A673 (cell line): ENCODE measurements around the gene SLC66A3. TPM values are rescaled to one million over a fixed set of nuclear protein-coding genes. Genes with fewer than 3 reads are reported as not detected.

Source experiments
- BruUV-seq: library from RNA; stranded (reverse); fragments of 400-500 nt; replicated peaks from 2 replicates; lab custom pipeline; 2021; lab: Mats Ljungman, UMichigan
- CTCF ChIA-PET: fragments of 300-600 bp; sonication (Branson Sonifier 250); formaldehyde crosslinking; loops from one replicate; lab custom pipeline; 2022; ENCODE audit warnings: antibody characterized with exemption; lab: Charles Lee
- POLR2A ChIA-PET: fragments of 300-600 bp; sonication (Branson Sonifier 250); formaldehyde crosslinking; loops from one replicate; lab custom pipeline; 2022; ENCODE audit warnings: antibody characterized with exemption; ENCODE audit not compliant: low non-redundant PET; lab: Charles Lee
- DNase-seq: peaks from one replicate; pipeline ENCODE4 v3.0.0-alpha.2; 2015; ENCODE audit warnings: low spot score
- H3K27ac ChIP-seq: fragments of 200-600 bp; sonication (generic); 2 replicates; pipeline ENCODE4 v1.5.1; 2016; ENCODE audit warnings: mixed run types, low read depth, mild to moderate bottlenecking, mixed read lengths, antibody characterized with exemption, low read length; ENCODE audit not compliant: poor library complexity, severe bottlenecking
- H3K27me3 ChIP-seq: fragments of 200-600 bp; sonication (generic); replicated peaks from 2 replicates; pipeline ENCODE4 v1.6.1; 2017; ENCODE audit warnings: mixed run types, low read depth, mild to moderate bottlenecking, mixed read lengths, antibody characterized with exemption, low read length; ENCODE audit not compliant: insufficient read depth, poor library complexity
- H3K36me3 ChIP-seq: fragments of 200-600 bp; sonication (generic); 2 replicates; pipeline ENCODE4 v1.6.1; 2016; ENCODE audit warnings: mixed run types, mild to moderate bottlenecking, mixed read lengths, antibody characterized with exemption, low read length; ENCODE audit not compliant: insufficient read depth, poor library complexity, severe bottlenecking
- H3K4me1 ChIP-seq: fragments of 200-600 bp; sonication (generic); 2 replicates; pipeline ENCODE4 v1.6.1; 2017; ENCODE audit warnings: mixed run types, mild to moderate bottlenecking, mixed read lengths, antibody characterized with exemption, low read length; ENCODE audit not compliant: insufficient read depth, poor library complexity, severe bottlenecking
- H3K4me3 ChIP-seq: fragments of 200-600 bp; sonication (generic); 2 replicates; pipeline ENCODE4 v1.5.1; 2016; ENCODE audit warnings: low read depth, mixed run types, mild to moderate bottlenecking, mixed read lengths, low read length; ENCODE audit not compliant: poor library complexity, severe bottlenecking
- H3K9me3 ChIP-seq: fragments of 200-600 bp; sonication (generic); 2 replicates; pipeline ENCODE4 v1.6.1; 2016; ENCODE audit warnings: mixed run types, low read depth, mild to moderate bottlenecking, mixed read lengths, antibody characterized with exemption, low read length; ENCODE audit not compliant: poor library complexity, severe bottlenecking
- EZH2 ChIP-seq: fragments of 200-600 bp; sonication (generic); IDR thresholded peaks from 2 replicates; pipeline ENCODE4 v1.6.1; 2017; ENCODE audit warnings: borderline replicate concordance, low read depth, mild to moderate bottlenecking, mixed read lengths, antibody characterized with exemption, low read length; ENCODE audit not compliant: poor library complexity, severe bottlenecking
- intact Hi-C: fragments of 100-400 bp; cut with micrococcal nuclease; formaldehyde crosslinking; loops from one replicate; pipeline ENCODE4 v1.10.0; 2022; ENCODE audit not compliant: unreplicated experiment
- total RNA-seq: library from RNA; stranded (reverse); gene quantifications from 2 replicates; pipeline ENCODE4 v1.2.3, GENCODE V29; 2021
- TF ChIP-seq, protein P1 (sequence below): fragments of 300-800, 200-600 bp; sonication (generic); conservative IDR thresholded peaks from 2 replicates; pipeline ENCODE4 v1.5.1; 2017; ENCODE audit warnings: low read depth, mild to moderate bottlenecking, antibody characterized with exemption, low read length, moderate library complexity, mixed read lengths

Gene SLC66A3
- total RNA-seq, 1 experiment from 2014 or later = 2.7 TPM

DNA sequence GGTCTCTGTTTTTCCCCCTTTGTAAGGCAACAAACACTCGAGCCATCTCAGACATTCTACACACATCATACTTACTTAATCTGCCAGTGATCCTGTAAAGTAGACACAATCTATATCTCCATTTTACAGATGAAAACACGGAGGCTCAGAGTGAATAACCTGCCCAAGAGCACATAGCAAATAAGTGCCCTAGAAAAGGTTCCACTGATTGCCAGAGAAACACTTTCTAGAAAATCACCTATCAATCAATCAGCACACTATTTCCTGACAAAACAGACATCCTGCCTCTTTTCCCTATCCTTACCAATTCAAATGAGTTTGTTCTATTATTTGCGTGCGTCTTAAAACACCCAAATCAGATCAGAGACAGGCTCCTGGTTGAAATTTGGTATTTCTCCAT lies 23.9 kb downstream of the SLC66A3 start:
- H3K27ac ChIP-seq = no peak overlapping the region
- H3K4me1 ChIP-seq = no peaks in the 10 kb centered on the region
- H3K9me3 ChIP-seq = no peaks in the 10 kb centered on the region
- peaks cover 17% of the 10 kb centered on the region for H3K36me3 ChIP-seq
- TF ChIP-seq EZH2 = no peak
- TF ChIP-seq, protein P1, sequence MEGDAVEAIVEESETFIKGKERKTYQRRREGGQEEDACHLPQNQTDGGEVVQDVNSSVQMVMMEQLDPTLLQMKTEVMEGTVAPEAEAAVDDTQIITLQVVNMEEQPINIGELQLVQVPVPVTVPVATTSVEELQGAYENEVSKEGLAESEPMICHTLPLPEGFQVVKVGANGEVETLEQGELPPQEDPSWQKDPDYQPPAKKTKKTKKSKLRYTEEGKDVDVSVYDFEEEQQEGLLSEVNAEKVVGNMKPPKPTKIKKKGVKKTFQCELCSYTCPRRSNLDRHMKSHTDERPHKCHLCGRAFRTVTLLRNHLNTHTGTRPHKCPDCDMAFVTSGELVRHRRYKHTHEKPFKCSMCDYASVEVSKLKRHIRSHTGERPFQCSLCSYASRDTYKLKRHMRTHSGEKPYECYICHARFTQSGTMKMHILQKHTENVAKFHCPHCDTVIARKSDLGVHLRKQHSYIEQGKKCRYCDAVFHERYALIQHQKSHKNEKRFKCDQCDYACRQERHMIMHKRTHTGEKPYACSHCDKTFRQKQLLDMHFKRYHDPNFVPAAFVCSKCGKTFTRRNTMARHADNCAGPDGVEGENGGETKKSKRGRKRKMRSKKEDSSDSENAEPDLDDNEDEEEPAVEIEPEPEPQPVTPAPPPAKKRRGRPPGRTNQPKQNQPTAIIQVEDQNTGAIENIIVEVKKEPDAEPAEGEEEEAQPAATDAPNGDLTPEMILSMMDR = no peak
- POLR2A ChIA-PET = no interaction called here
- H3K4me3 ChIP-seq = no peak overlapping the region
- no peaks in the 10 kb centered on the region for H3K27me3 ChIP-seq
- BruUV-seq = no TSS peak
- DNase-seq = no peak
- intact Hi-C loops = no loop called here
- CTCF ChIA-PET = no interaction called here

DNA sequence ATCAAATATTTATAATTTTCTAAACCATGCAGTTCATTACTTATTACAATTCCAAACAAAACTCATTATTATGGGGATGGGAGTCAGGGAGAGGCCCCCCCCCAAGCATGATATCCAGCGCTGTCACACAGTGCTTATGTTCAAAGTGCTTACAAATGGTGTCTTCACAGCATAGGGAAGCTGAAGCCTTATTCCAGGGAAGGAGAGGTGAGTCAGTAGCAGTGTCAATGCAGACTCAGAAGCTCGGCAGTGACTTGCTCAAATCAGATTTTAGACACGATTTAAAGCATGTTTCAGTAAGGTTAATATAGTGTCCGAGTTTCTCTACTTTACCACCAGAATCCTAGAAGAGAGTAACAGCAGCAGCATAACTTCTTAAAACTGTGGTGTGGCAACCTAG lies 24.6 kb downstream of the SLC66A3 start:
- no peak for DNase-seq
- Histone ChIP-seq H3K36me3 (peaks cover 17% of the 10 kb centered on the region), H3K27ac (no peak overlapping the region), H3K4me1 (no peaks in the 10 kb centered on the region), H3K4me3 (no peak overlapping the region), H3K9me3 (no peaks in the 10 kb centered on the region), H3K27me3 (no peaks in the 10 kb centered on the region)
- CTCF ChIA-PET = no interaction called here
- BruUV-seq = no TSS peak
- POLR2A ChIA-PET = interaction anchor here (0.6 kb wide), 1 partner anchor 32 kb away, joined by 3 read pairs; no protein-coding TSS in a partner anchor
- no peak for TF ChIP-seq EZH2
- TF ChIP-seq, protein P1 = no peak
- intact Hi-C loops = no loop called here

DNA sequence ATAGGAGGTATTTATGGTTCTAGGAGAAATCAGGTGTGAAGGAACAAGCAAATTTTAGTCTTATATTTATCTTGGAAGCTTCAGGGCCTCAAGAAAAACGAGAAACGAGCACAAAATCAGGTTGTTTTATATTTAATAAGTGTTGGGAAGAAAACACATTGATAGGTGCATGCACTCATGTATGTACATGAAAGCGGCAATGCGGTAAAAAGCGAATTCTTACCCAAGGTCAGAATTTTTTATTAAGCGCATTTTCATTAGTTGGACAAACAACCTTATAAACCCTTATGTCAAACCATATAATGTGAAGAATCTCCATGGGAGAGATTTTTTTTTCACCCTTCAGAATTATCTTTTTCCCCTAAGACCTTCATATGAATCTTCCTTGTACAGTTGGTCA lies 25.4 kb downstream of the SLC66A3 start:
- Histone ChIP-seq H3K4me1 (no peaks in the 10 kb centered on the region), H3K36me3 (peaks cover 17% of the 10 kb centered on the region), H3K27me3 (no peaks in the 10 kb centered on the region), H3K9me3 (no peaks in the 10 kb centered on the region), H3K27ac (no peak overlapping the region), H3K4me3 (no peak overlapping the region)
- ChIA-PET CTCF (no interaction called here), POLR2A (no interaction called here)
- intact Hi-C loops = no loop called here
- DNase-seq = no peak
- BruUV-seq = no TSS peak
- TF ChIP-seq EZH2 = no peak
- TF ChIP-seq, protein P1 = no peak
